GM12872 (cell line): ENCODE data around the gene ZNF664.

ENCODE experiments used
- CTCF ChIP-seq: IDR thresholded peaks from 3 replicates; pipeline ENCODE4 v1.5.1; 2011; ENCODE audit warnings: low read depth, mild to moderate bottlenecking, low read length, moderate library complexity; ENCODE audit not compliant: insufficient read depth

ZNF664 gene

GRCh38 chr12:123972457-123973401, at the start of gene ZNF664, which contains the start of gene CCDC92:
Gene ZNF664 (plus strand): TSS chr12:123973215. CDS start chr12:124012145, 38,930 bp downstream.
Gene CCDC92 (minus strand): TSS chr12:123972831. CDS start chr12:123944305, 28,526 bp downstream.
- TF ChIP-seq CTCF = peak; percentile 8; the same call in 1 of the 3 replicates

- TF ChIP-seq CTCF = no peak
These were observed 49.1 kb upstream of the ZNF664 start for GRCh38 chr12:123923927-123924326.

- TF ChIP-seq CTCF = no peak
These were observed 48.5 kb upstream of the ZNF664 start for GRCh38 chr12:123924539-123924938.

- 0 out of 3 replicates have a peak, but pooled peaks have one; percentile 5 for TF ChIP-seq CTCF
These were observed 44.6 kb upstream of the ZNF664 start for GRCh38 chr12:123928274-123928865.

GRCh38 chr12:123928897-123929296, 44.1 kb upstream of the ZNF664 start:
- TF ChIP-seq CTCF = no peak

- TF ChIP-seq CTCF = no peak
These were observed 43.0 kb upstream of the ZNF664 start for GRCh38 chr12:123929946-123930583.
